Ectodermal cell (in vitro differentiated cells): ENCODE measurements around the gene STYXL2.

Source experiments
- H3K27ac ChIP-seq: 2 replicates; pipeline ENCODE4 v1.7.0; 2013; ENCODE audit warnings: mild to moderate bottlenecking, low read depth, low read length; ENCODE audit not compliant: insufficient read depth, poor library complexity, severe bottlenecking
- H3K27me3 ChIP-seq: 2 replicates; pipeline ENCODE4 v1.7.0; 2013; ENCODE audit warnings: mild to moderate bottlenecking, low read length; ENCODE audit not compliant: insufficient read depth, control insufficient read depth, poor library complexity, severe bottlenecking
- H3K36me3 ChIP-seq: one replicate; pipeline ENCODE4 v1.7.0; 2013; ENCODE audit warnings: low read length; ENCODE audit not compliant: control insufficient read depth, insufficient read depth
- H3K4me1 ChIP-seq: one replicate; pipeline ENCODE4 v1.7.0; 2013; ENCODE audit warnings: low read length; ENCODE audit not compliant: control insufficient read depth, insufficient read depth
- H3K4me3 ChIP-seq: 2 replicates; pipeline ENCODE4 v1.7.0; 2013; ENCODE audit warnings: low read depth, low read length, control low read depth; ENCODE audit not compliant: insufficient read depth
- H3K9me3 ChIP-seq: 2 replicates; pipeline ENCODE4 v1.7.0; 2013; ENCODE audit warnings: mild to moderate bottlenecking, low read length, moderate library complexity; ENCODE audit not compliant: control insufficient read depth
- WGBS, 2 experiments: methylation state at CpG; one replicate each; pipeline ENCODE4 v1.1.7; 2013; ENCODE audit warnings: missing lambda C conversion rate in 2 of 2; 5-methylcytosine and 5-hydroxymethylcytosine counted together

The STYXL2 gene

DNA sequence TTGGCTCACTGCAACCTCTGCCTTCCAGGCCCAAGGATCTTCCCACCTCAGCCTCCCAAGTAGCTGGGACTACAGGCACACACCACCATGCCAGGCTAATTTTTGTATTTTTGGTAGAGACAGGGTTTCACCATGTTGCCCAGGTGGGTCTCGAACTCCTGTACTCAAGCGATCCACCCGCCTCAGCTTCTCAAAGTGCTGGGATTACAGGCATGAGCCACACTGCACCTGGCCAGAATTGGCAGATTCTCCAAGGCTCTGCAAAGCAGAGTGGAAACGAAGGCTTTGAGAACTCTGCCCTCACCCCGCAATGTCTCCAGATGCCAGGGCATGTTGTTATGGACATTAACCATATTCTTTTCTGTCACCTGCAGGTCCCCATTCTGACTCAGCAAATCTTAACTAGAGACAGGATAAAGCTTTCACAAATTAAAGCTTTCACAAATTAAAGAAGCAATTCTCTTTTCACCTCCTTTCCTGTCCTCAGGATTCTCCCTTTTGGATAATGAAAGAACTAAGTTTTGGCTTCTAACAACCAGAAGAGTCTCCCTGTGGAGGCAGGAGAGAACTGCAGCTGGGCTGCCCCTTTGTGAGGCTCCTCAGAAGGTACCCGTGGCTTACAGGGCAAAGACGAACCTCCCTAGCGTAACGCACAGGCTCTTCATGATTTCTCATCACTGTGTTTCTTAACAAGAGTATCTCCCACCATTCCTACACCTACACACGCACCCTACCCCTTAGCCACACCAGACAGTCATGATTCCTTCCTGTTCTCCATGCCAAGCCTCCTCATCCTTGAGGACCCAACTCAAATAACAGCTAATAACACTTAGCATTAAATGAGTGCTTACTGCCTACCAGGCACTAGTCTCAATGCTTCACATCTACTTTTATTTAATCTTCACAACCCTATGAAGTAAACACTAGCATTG, 33.5 kb upstream of the STYXL2 start:
- H3K9me3 ChIP-seq, result no peaks in the 10 kb centered on the region
- 81% methylated on average over 10 of the region's 10 CpGs for WGBS, 2 experiments

DNA sequence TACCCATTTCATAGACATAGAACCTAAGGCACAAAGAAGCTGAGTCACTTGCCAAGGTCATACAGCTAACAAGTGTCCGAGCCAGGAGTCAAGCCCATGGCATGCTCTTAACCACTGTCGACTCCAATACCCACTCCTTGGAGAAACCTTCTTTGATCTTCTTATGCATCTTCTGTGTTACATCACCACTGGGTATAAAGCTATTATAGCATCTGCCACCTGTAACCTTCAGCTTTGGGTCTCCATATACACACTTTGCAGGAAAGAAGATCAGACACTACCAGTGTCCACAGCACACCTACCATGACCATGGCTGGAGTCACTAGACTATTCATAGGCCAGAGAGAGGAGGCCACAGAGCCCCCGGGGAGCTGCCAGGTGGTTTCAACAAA, 32.8 kb upstream of the STYXL2 start:
- no peak overlapping the region for H3K27ac ChIP-seq
- H3K4me3 ChIP-seq, result no peak overlapping the region
- H3K36me3 ChIP-seq, result no peaks in the 10 kb centered on the region
- 94 to 97% methylated on average over 3 of the region's 3 CpGs for WGBS, 2 experiments
- H3K27me3 ChIP-seq, result no peaks in the 10 kb centered on the region
- no peaks in the 10 kb centered on the region for H3K9me3 ChIP-seq
- H3K4me1 ChIP-seq, result peaks cover 7% of the 10 kb centered on the region

More for the DNA sequence above, 33.5 kb upstream of the STYXL2 start:
- H3K4me1 ChIP-seq, result peaks cover 7% of the 10 kb centered on the region
- H3K36me3 ChIP-seq, result no peaks in the 10 kb centered on the region
- H3K27me3 ChIP-seq, result no peaks in the 10 kb centered on the region
- no peak overlapping the region for H3K4me3 ChIP-seq
- H3K27ac ChIP-seq, result no peak overlapping the region

DNA sequence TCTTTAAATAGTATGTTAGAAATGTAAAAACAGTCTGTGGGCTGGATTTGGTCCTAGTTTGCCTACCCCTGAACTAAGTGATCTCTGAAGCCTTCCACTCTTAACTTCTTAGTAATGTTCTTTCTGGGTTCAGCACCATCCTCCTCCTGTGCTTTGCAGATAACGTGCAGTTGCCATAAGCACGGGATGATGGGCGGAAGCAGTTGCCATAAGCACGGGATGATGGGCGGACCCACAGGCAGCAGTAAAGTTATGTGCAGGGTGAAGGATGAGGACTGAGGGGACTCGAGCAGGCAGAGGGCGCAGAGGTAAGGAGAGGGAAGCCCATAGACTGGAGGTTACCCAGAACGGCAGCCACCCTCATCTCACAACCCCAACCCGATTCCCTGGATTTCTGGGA, 29.3 kb upstream of the STYXL2 start:
- WGBS, 2 experiments, result 84 to 88% methylated on average over 9 of the region's 9 CpGs
- Histone ChIP-seq H3K4me3 (no peak overlapping the region), H3K27ac (no peak overlapping the region), H3K4me1 (no peaks in the 10 kb centered on the region), H3K27me3 (no peaks in the 10 kb centered on the region), H3K9me3 (no peaks in the 10 kb centered on the region), H3K36me3 (no peaks in the 10 kb centered on the region)

DNA sequence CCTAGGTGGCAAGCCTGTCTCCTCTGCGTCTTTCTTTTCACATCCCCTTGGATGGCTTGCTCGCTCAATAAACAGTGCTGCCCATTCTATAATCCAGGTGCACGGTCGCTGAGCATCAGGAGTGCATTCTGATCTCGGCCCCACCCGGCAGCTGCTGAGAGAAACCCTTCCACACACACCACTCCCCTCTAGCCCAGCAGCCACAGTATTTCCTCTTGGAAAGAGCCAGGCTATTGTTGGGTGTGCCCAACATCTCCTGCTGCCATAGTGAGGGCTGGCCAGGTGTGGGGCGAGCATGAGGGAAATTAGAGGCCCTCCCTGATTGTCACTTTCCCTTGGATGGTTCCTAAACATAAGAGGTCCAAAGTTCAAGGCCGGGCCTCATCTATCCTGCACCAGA, 28.4 kb upstream of the STYXL2 start:
- H3K4me1 ChIP-seq, result no peaks in the 10 kb centered on the region
- no peak overlapping the region for H3K27ac ChIP-seq
- no peak overlapping the region for H3K4me3 ChIP-seq
- H3K27me3 ChIP-seq, result no peaks in the 10 kb centered on the region
- H3K9me3 ChIP-seq, result no peaks in the 10 kb centered on the region
- H3K36me3 ChIP-seq, result no peaks in the 10 kb centered on the region
- 93 to 95% methylated on average over 8 of the region's 8 CpGs for WGBS, 2 experiments

DNA sequence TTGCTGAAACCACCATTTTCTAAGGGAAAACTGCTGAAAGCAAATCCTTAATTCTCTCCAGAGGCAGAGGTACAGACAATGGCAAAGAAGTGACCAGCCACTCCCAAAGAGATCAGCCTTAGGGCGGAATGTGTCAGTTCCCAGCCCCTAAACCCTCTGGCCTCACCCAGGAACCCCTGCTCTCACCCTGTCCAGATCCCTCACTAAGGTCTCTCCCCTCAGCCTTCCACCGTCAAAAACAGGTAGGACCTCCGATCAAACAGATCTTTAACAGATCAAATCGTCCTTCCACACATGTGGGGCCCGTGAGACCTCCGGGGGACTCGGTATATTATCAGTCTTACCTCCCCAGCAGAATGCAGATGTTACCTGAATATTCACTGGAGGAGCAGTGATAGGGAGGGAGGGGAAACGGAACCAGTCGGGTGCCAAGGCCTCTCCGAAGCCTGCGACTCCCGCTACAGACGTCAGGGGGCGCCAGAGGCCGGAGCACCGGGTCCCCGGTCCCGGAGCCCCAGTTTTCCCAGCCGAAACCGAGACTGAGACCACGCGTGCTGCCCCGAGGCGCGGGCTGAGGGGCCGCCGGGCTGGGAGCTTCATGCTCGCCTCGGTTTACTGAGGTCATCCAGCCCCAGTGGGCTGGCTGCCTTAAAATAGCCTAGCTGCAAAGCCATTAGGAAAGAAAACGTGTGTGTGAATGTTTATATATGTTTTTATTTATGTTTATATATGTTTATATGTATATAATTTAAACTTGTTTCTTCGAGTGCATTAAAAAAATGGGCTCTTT, 27.3 kb upstream of the STYXL2 start:
- Histone ChIP-seq H3K36me3 (no peaks in the 10 kb centered on the region), H3K4me3 (no peak overlapping the region), H3K4me1 (no peaks in the 10 kb centered on the region), H3K9me3 (no peaks in the 10 kb centered on the region), H3K27ac (no peak overlapping the region), H3K27me3 (no peaks in the 10 kb centered on the region)
- 6 to 7% methylated on average over 29 to 30 of the region's 31 CpGs for WGBS, 2 experiments

DNA sequence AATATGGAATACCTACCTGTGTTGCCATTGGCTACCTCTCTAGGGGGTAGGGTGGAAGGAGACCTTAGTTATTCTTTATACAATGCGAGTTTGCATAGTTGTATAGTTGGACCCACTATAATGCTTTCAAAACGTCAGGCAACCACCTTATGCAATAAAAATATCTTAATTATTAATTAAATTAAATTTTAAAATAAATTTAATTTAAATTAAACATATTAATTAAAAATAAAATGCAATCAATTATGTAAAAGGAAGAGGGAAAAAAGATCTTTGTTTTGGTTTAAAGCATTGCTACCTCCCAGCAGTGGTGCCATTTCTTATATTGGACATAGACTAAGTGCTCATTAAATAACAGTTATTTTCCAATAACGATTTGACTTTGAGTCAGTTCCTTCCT, 26.0 kb upstream of the STYXL2 start:
- Histone ChIP-seq H3K4me3 (no peak overlapping the region), H3K36me3 (no peaks in the 10 kb centered on the region), H3K4me1 (no peaks in the 10 kb centered on the region), H3K9me3 (no peaks in the 10 kb centered on the region), H3K27me3 (no peaks in the 10 kb centered on the region), H3K27ac (no peak overlapping the region)
- WGBS, 2 experiments, result 93 to 100% methylated on average over 1 to 2 of the region's 3 CpGs

DNA sequence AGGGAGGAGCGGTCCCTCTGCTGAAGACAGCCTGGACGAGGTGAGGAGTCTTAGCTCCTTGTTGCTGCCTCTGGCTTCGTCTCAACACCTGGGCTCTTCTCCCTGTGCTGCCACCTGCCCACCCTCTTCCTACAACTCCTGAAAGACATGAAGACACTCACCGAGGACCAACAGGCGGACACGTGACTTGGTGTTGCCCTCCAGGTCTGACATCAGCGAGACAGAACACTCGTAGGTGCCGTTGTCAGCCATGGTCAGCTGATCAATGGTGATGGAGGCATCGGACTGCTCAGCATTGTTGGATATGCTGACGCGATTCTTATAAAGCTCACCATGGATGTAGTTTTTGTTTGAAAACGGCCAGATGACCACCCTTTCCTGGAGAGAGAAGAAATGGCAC, 25.1 kb upstream of the STYXL2 start:
- no peaks in the 10 kb centered on the region for H3K9me3 ChIP-seq
- 95 to 96% methylated on average over 13 of the region's 13 CpGs for WGBS, 2 experiments
- H3K4me1 ChIP-seq, result no peaks in the 10 kb centered on the region
- H3K4me3 ChIP-seq, result no peak overlapping the region
- H3K36me3 ChIP-seq, result no peaks in the 10 kb centered on the region
- H3K27ac ChIP-seq, result no peak overlapping the region
- no peaks in the 10 kb centered on the region for H3K27me3 ChIP-seq

DNA sequence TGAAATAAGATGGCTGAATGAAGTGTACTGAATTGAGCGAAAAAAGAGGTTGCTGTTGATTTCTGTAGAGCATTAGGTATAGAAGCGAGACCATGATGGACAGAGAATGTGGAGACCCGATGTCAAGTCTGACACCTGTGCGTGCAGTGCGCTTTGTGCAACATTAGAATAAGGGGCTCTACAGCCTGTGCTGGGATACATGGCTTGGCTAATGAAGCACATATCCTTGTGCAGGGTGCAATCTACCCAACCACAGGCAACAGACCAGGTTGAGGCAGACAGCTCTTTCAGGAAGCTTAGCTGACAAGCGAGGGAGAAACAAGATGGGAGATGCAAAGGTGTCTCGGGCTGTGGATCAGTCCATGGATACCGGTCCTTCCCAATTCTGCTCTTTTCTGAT, 22.6 kb upstream of the STYXL2 start:
- H3K27ac ChIP-seq, result no peak overlapping the region
- H3K27me3 ChIP-seq, result no peaks in the 10 kb centered on the region
- H3K4me1 ChIP-seq, result peaks cover 3% of the 10 kb centered on the region
- H3K36me3 ChIP-seq, result no peaks in the 10 kb centered on the region
- no peak overlapping the region for H3K4me3 ChIP-seq
- no peaks in the 10 kb centered on the region for H3K9me3 ChIP-seq
- 96 to 97% methylated on average over 8 of the region's 8 CpGs for WGBS, 2 experiments

DNA sequence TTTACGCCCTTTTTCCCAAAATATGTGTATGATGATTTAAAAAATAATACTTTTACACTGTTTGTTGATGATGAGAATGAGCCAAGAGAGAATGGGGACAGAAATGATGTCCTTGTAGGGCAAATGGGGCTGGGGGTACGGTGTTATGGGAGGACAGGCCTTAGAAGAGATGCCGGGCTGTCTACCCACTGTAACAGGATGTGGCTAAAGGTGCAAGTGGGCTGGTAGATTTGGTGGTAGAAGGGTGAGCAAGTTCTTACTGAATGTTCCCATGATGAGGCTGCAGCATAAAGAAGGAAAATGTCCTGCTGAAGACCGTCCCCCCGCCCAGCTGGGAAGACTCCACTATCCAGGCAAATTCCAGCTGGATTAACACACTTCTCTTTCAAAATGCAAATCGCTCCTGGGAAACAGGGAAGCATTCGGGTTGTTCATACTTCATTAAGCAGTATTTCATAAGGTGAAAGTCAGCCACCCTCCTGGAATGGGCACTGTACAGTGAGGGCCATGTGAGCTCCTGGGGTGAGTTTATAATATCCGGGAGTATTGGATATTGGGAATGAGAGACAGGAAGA, 17.7 kb upstream of the STYXL2 start:
- Histone ChIP-seq H3K36me3 (no peaks in the 10 kb centered on the region), H3K4me3 (no peak overlapping the region), H3K27ac (no peak overlapping the region), H3K4me1 (peaks cover 4% of the 10 kb centered on the region), H3K9me3 (no peaks in the 10 kb centered on the region), H3K27me3 (no peaks in the 10 kb centered on the region)
- WGBS, 2 experiments, result 83 to 86% methylated on average over 8 of the region's 8 CpGs
